ENCODE data around the gene PITX3. TPM values are rescaled to one million over a fixed set of nuclear protein-coding genes. Genes with fewer than 3 reads are reported as not detected.

The PITX3 gene
- total and polyA plus RNA-seq, 9 of the 15 experiments (the other 6 are each of a cell fraction or from before 2014, with no cell fraction given) = 0.30 to 0.98 (median 0.95) TPM; not detected in 6

- no peak for TF ChIP-seq ARID3B (CRISPR knock-in tag; IDR thresholded peaks at IDR 0.05; ENCODE audit: borderline replicate concordance)
- TF ChIP-seq DACH1 (IDR thresholded peaks at IDR 0.05; ENCODE audit: partially characterized antibody) = peak; percentile 85
- TF ChIP-seq ELF2 (CRISPR knock-in tag; IDR thresholded peaks at IDR 0.05) = no peak
- TF ChIP-seq THRB (CRISPR knock-in tag; conservative IDR thresholded peaks at IDR 0.05) = no peak
- no peak for TF ChIP-seq NUFIP1 (IDR thresholded peaks at IDR 0.05; ENCODE audit: partially characterized antibody)
- TF ChIP-seq CHAMP1 (IDR thresholded peaks at IDR 0.05) = no peak
- no peak for TF ChIP-seq ZSCAN29 (IDR thresholded peaks at IDR 0.05)
- no peak for TF ChIP-seq TCF7 (IDR thresholded peaks at IDR 0.05; ENCODE audit: borderline replicate concordance)
- TF ChIP-seq BMI1 (IDR thresholded peaks at IDR 0.05; ENCODE audit: low read length) = no peak
- no peak for TF ChIP-seq ATF1 (CRISPR knock-in tag; IDR thresholded peaks at IDR 0.05)
- TF ChIP-seq ATF1 (tag; IDR thresholded peaks at IDR 0.05) = no peak; the same call in 1 of the 2 replicates
- no peak for TF ChIP-seq ZNF146 (CRISPR knock-in tag; IDR thresholded peaks at IDR 0.05; ENCODE audit: unreplicated experiment)
- TF ChIP-seq ZFP91 (CRISPR knock-in tag; IDR thresholded peaks at IDR 0.05) = no peak
- peak; percentile 79 for TF ChIP-seq HNRNPK (IDR thresholded peaks at IDR 0.05; ENCODE audit: low read depth, low read length, poor library complexity, severe bottlenecking)
- no peak for TF ChIP-seq ZBTB34 (CRISPR knock-in tag; IDR thresholded peaks at IDR 0.05)
- no peak for TF ChIP-seq E2F3 (CRISPR knock-in tag; IDR thresholded peaks at IDR 0.05)
- peak; percentile 60; the same call in 1 of the 2 replicates for TF ChIP-seq VEZF1 (CRISPR knock-in tag; IDR thresholded peaks at IDR 0.05)
- TF ChIP-seq TCF15 (CRISPR knock-in tag; IDR thresholded peaks at IDR 0.05) = no peak
Measured at GRCh38 chr10:102241444-102242117, at the start of gene PITX3 (continued).
